AG20443 (cell line): ENCODE data around the gene SNX8.
"Not testable (repeated sequence)": the region's sequence is repeated elsewhere in the genome, so short reads cannot be mapped to it uniquely, and the experiment has no call there.

Source experiments
- DNase-seq: peaks from one replicate; pipeline ENCODE4 v3.0.0; 2012; ENCODE audit warnings: low spot score, mixed read lengths

SNX8 gene

DNA sequence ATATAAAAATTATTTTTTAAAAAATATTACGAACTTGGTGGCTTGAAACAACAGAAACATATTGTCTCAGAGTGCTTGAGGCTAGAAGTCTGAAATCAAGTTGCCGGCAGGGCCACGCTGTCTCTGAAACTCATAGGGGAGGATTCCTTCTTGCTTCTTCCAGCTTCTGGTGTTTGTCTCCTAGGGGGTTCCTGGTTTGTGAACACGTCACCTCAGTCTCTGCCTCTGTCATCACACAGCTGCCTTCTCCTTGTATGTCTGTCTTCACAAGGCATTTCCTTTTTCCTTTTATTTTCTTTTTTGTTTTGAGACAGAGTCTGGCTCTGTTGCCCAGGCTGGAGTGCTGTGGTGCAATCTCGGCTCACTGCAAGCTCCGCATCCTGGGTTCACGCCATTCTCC, 12.7 kb upstream of the SNX8 start:
- DNase-seq, result no peak

DNA sequence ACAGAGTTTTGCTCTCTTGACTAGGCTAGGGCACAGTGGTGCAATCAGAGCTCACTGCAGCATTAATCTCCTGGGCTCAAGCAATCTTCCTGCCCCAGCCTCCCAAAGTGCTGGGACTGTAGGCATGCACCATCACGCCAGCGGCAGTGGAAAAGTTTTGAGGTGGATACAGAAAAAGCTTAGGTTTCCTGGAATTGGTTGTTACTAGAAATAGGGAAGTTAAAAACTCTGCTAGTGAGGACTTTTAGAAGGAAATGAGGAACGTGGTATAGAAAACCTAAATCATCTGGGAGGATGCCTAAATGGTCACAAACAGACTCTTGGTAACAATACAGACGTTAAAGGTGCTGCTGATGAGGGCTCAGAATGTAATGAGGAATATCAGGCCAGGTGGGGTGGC, 10.9 kb upstream of the SNX8 start:
- no peak for DNase-seq

DNA sequence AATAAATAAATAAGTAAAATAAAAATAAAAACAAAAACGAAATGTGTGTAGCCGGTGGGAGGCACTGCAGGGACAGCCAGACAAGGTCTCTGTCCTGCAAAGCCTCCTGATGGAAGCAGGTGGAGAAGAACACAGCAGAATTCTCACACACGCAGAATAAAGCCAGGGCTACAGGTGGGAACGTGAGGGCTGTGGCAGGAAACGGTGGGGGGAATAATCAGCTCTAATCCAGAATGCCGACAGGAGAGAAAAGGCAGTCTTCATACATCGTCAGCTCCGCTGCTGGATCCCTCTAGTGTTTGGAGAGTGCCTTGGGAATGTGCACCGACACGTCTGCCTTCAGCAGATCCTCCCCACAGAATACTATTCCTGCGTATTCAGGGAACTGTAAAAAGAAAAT, 6.8 kb upstream of the SNX8 start:
- DNase-seq, result peak; percentile 25

- no peak for DNase-seq
These were observed 3.5 kb upstream of the SNX8 start for GRCh38 chr7:2317556-2318293.

- no peak for DNase-seq
These were observed 2.3 kb upstream of the SNX8 start for GRCh38 chr7:2316578-2316977.

GRCh38 chr7:2315787-2316186, 1.5 kb upstream of the SNX8 start:
- DNase-seq, result no peak

DNA sequence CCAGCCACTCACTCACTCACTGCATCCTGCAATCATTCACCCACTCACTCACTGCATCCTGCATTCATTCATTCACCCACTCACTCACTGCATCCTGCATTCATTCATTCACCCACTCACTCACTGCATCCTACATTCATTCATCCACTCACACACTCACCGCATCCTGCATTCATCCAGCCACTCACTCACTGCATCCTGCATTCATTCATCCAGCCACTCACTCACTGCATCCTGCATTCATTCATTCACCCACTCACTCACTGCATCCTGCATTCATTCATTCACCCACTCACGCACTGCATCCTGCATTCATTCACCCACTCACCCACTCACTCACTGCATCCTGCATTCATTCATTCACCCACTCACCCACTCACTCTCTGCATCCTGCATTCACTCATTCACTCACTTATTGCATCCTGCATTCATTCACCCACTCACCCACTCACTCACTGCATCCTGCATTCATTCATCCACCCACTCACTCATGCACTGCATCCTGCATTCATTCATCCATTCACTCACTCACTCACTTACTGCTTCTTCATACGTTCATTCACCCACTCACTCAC, 802 bp upstream of the SNX8 start:
- not testable (repeated sequence) for DNase-seq

- DNase-seq, result peak; percentile 61
These were observed 612 bp downstream of the SNX8 start for GRCh38 chr7:2313450-2314208.

DNA sequence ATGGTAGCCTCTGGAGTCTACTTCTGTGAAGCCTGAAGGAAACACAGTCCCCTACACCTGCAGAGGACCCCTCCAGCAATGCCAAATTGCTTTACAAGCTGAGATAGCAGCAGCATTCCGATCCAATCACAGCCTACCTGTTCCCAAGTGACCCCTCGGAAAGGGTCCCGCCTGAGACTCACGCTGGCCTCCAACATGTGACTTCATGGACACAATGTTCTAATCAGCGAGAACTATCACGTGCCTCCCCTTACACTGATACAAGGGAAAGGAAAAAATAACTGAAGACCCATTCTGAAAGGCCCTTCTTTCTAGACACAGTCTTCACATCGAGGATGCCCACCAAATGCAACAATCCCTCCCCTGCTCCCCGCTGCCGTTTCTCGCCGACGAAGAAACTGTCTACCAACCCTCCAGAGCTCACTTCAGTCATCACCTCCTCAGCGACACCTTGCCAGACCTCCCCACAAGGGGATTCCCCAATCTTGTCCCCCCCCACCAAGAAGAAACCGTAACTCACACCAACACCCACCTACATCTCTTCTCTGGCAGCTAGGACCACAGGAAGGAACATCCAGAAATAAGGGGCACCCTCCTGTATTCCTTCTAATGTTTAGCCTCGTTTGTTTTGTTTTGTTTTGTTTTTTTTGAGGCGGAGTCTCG, 1.8 kb downstream of the SNX8 start:
- no peak for DNase-seq

GRCh38 chr7:2309889-2310331, 4.3 kb downstream of the SNX8 start:
- DNase-seq, result no peak

DNA sequence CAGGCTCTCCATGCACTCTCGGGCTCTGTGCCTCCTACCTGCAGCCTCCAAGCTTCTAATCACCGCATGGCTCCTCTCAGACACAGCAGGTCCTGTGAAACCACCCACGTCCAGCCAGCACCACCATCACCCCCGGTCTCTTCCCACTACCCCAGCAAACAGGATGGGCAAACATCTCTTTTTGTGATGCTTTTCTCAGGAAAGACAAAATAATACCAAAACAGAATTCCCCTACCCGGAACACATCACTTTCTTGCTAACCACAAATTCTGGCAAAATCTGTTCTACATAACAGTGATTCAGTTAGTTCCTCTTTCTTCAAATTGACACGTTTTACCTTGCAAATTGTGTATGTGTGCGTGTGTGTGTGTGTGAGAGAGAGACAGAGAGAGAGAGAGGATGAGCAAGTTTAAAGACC, 6.5 kb downstream of the SNX8 start:
- DNase-seq, result no peak

DNA sequence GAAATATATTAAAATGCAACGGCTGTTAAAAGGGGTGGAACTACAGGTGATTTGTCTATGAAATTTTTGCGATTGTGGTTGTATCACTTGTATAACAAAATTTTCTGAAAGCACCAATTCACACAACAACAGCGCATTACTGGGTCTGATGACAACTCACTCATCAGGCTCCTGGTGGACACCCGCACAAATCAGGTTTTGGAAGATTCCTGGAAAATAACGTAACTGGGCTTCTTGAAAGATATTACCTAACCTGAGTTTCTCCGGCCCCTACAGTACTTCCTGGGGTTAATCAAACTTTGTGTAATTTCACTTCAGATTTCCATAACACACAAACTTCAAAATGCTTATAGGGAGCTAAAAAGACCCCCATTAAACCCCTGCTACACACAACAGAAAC, 7.6 kb downstream of the SNX8 start:
- DNase-seq, result no peak

DNA sequence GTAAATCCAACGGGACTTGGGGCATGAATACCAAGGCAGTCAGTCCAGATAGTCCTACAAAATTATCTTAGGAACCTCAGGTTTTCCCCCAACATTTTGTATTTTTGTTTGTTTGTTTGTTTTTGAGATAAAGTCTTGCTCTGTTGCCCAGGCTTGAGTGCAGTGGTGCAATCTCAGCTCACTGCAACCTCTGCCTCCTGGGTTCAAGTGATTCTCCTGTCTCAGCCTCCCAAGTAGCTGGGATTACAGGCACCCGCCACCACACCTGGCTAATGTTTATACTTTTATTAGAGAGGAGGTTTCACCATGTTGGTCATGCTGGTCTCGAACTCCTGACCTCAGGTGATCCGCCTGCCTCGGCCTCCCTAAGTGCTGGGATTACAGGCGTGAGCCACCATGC, 9.0 kb downstream of the SNX8 start:
- DNase-seq, result not testable (repeated sequence)

DNA sequence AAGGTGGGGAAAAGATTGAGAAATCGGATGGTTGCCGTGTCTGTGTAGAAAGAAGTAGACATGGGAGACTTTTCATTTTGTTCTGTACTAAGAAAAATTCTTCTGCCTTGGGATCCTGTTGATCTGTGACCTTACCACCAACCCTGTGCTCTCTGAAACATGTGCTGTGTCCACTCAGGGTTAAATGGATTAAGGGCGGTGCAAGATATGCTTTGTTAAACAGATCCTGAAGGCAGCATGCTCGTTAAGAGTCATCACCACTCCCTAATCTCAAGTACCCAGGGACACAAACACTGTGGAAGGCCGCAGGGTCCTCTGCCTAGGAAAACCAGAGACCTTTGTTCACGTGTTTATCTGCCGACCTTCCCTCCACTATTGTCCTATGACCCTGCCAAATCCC, 10.7 kb downstream of the SNX8 start:
- DNase-seq, result not testable (repeated sequence)

- DNase-seq, result not testable (repeated sequence)
These were observed 11.4 kb downstream of the SNX8 start for GRCh38 chr7:2302743-2303397.

- no peak for DNase-seq
These were observed 12.8 kb downstream of the SNX8 start for GRCh38 chr7:2301511-2301863.

DNA sequence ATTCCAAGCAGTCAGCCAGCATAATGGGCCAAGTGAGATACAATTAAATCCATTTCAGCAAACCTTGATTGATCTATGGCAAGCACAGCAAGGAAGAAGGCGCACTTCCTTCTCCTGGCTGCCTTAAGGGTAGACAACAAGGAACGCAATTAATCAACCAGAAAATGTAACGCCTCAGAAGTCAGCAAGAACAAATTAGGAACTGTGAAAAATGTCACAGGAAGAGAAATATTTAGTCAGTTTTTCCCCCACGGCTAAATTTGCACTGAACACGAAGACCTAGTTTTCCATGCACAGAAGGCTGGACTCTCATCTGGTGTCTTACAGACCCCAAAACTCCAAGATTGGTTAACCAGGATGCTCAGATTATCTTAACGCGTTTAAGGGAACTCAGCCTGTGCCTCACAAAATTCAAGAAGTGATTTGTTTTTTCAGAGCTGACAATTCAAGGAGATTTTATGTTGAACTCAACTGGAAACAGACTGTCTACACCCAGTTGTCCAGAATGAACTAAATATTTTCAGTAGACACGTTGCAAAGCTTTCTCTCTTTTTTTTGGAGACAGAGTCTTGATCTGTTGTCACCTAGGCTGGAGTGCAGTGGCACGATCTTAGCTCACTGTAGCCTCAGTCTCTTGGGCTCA, 14.2 kb downstream of the SNX8 start:
- no peak for DNase-seq

DNA sequence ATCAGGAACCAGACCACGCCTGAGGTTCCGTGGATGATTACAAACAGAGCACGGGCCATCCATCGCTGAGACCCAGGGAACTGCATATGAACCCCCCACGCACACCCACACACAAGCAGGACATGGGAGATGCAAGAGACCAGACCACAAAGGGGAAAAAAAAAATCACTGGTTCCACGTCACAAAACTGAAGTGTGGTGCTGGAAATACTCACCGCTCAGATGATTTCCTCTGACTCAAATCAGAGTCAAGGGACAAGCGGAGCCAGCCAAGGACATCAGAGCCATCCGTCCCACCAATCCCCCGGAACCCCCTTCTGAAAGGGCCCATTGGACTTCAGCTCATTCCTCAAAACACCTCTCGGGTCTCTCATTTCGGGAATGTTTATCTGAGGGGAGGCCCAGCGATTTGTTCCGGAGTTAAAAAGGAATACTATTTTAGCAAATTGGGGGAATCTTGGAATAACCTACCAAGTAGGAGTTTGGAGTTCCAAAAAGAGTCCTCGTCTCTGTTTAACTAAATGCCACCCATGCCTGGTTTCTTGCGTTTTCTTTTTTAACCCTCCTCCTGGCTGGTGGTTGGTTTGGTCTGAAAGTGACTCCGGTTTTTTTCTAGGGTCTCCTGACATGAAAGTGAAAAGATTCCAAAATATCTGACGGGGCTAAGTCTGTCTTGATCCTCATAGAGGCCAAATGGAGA, 15.0 kb downstream of the SNX8 start:
- DNase-seq, result peak; percentile 78

GRCh38 chr7:2296832-2297231, 17.4 kb downstream of the SNX8 start:
- no peak for DNase-seq

DNA sequence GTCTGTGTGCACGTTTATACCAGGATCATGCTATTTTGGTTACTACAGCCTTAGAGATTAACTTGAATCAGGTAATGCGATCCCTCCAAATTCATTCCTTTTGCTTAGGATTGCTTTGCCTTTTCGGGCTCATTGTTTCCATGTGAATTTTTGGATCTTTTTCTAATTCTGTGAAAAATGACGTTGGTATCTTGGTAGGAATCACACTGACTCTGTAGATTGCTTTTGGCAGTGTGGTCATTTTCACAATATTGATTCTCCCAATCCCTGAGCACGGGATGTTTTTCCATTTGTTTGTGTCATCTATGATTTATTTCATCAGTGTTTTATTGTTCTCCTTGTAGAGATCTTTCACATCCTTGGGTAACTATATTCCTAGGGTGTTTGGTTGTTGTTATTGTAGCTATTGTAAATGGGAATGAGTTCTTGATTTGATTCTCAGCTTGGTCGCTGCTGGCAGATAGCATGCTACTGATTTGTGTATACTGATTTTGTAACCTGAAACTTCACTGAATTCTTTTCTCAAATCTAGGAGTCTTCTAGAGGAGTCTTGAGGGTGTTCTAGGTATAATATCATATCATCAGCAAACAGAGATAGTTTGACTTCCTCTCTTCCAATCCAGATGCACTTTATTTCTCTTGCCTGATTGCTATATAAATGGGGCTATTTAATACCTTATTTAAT, 18.2 kb downstream of the SNX8 start:
- no peak for DNase-seq
